IMR-90 (cell line): ENCODE results near the gene VAC14.
A peak's percentile ranks its signal among the peaks of the same experiment; 100 is the strongest.

Experiments used
- BHLHE40 ChIP-seq: fragments of 150-350 bp; IDR thresholded peaks from 2 replicates; pipeline ENCODE4 v1.6.1; 2016; ENCODE audit warnings: mild to moderate bottlenecking, low read depth, low read length
- CEBPB ChIP-seq: IDR thresholded peaks from 2 replicates; pipeline ENCODE4 v1.6.1; 2012; ENCODE audit warnings: low read depth, low read length, improper control_type of control experiment
- CTCF ChIP-seq: conservative IDR thresholded peaks from 2 replicates; pipeline ENCODE4 v1.5.1; 2012; ENCODE audit warnings: mild to moderate bottlenecking, low read depth, low read length, improper control_type of control experiment
- ELK1 ChIP-seq: fragments of 150-350 bp; IDR thresholded peaks from 2 replicates; pipeline ENCODE4 v1.6.1; 2016; ENCODE audit warnings: low read depth, mild to moderate bottlenecking, low read length, moderate library complexity, borderline replicate concordance
- NFE2L2 ChIP-seq: fragments of 150-350 bp; IDR thresholded peaks from 2 replicates; pipeline ENCODE4 v1.6.1; 2016; ENCODE audit warnings: low read depth, mild to moderate bottlenecking, low read length
- POLR2A ChIP-seq: IDR thresholded peaks from 2 replicates; pipeline ENCODE4 v1.6.1; 2012; ENCODE audit warnings: mild to moderate bottlenecking, low read depth, low read length
- RAD21 ChIP-seq: IDR thresholded peaks from 2 replicates; pipeline ENCODE4 v1.6.1; 2012; ENCODE audit warnings: low read length, improper control_type of control experiment
- SMC3 ChIP-seq: fragments of 150-350 bp; IDR thresholded peaks from 2 replicates; pipeline ENCODE4 v1.6.1; 2016; ENCODE audit warnings: low read depth, mild to moderate bottlenecking, antibody characterized with exemption, low read length, moderate library complexity
- USF2 ChIP-seq: fragments of 150-350 bp; IDR thresholded peaks from 2 replicates; pipeline ENCODE4 v1.6.1; 2017; ENCODE audit warnings: mild to moderate bottlenecking, antibody characterized with exemption, low read length, low read depth

GRCh38 chr16:70746708-70747424 is 54.1 kb downstream of the VAC14 start:
- no peak for TF ChIP-seq CTCF
- no peak for TF ChIP-seq POLR2A
- peak; percentile 93 for TF ChIP-seq CEBPB
- no peak for TF ChIP-seq USF2
- TF ChIP-seq NFE2L2: peak; percentile 77
- TF ChIP-seq SMC3: 0 out of 2 replicates have a peak, but pooled peaks have one; percentile 14
- TF ChIP-seq BHLHE40: peak; percentile 61
- TF ChIP-seq ELK1: no peak
- TF ChIP-seq RAD21: 0 out of 2 replicates have a peak, but pooled peaks have one; percentile 4
